Thyroid gland (tissue), 4 donors: ENCODE measurements around the gene APOL6.

Experiments
- CTCF ChIP-seq, 6 experiments: fragments of 200-600 bp in 3 of 6; fragments of 450-650 bp in 3 of 6; sonication (generic) in 3 of 6; IDR thresholded peaks; one replicate each; pipeline ENCODE4 v1.5.1; 2016 to 2019; ENCODE audit warnings: antibody characterized with exemption in 6 of 6, mild to moderate bottlenecking in 2 of 6, inconsistent platforms in 1 of 6, moderate library complexity in 1 of 6
- POLR2A ChIP-seq, 2 donors: fragments of 450-650 bp; IDR thresholded peaks; one replicate each; pipeline ENCODE4 v1.6.1; 2017; ENCODE audit warnings: antibody characterized with exemption in 2 of 2, mild to moderate bottlenecking in 2 of 2, moderate library complexity in 1 of 2

- TF ChIP-seq CTCF (IDR thresholded peaks at IDR 0.05) (no peak), POLR2A (IDR thresholded peaks at IDR 0.05) (no peak)
Observed at GRCh38 chr22:35633520-35633919, 14.7 kb upstream of the APOL6 start.
